Left renal pelvis (tissue), 4 donors: ENCODE results near the gene INA. TPM values are rescaled to one million over a fixed set of nuclear protein-coding genes. Genes with fewer than 3 reads are reported as not detected.

Source experiments
- polyA plus RNA-seq, 4 donors: library from polyadenylated mRNA; unstranded; fragments of 120-200 nt; gene quantifications; one replicate each; pipeline ENCODE4 v1.2.1, GENCODE V29; 2013; ENCODE audit not compliant: insufficient read length in 4 of 4

The INA gene
- polyA plus RNA-seq, 4 donors = 0.70 to 1.5 (median 1.3) TPM

Other genes with a start within 250 kb of the INA start
- gene NT5C2, start 83.9 kb upstream of the INA start, polyA plus RNA-seq = 100 to 1,000 TPM in 3 of 4 donors, 10 to 100 TPM in 1; 92.3 to 115 (median 108) TPM
- under 1 TPM in 3 of 4 donors, not detected in 1; 0.14 to 0.20 (median 0.20) TPM for gene RPEL1, start 31.3 kb upstream of the INA start, polyA plus RNA-seq
- gene PCGF6, start 74.0 kb downstream of the INA start, polyA plus RNA-seq = 10 to 100 TPM; 13.7 to 17.1 (median 14.9) TPM
- 1 to 10 TPM; 7.4 to 8.8 (median 8.1) TPM for gene TAF5, start 90.8 kb downstream of the INA start, polyA plus RNA-seq
- 100 to 1,000 TPM; 155 to 260 (median 219) TPM for gene ATP5MK, start 119.3 kb downstream of the INA start, polyA plus RNA-seq
- 10 to 100 TPM; 24.6 to 38.4 (median 35.0) TPM for gene PDCD11, start 119.5 kb downstream of the INA start, polyA plus RNA-seq
- gene CALHM2, start 175.2 kb downstream of the INA start, polyA plus RNA-seq = 10 to 100 TPM; 11.8 to 34.7 (median 12.6) TPM
- gene CALHM1, start 181.8 kb downstream of the INA start, polyA plus RNA-seq = under 1 TPM; 0.06 to 0.10 (median 0.08) TPM
- gene CALHM3, start 202.1 kb downstream of the INA start, polyA plus RNA-seq = not detected
- 1 to 10 TPM in 1 of 4 donors, under 1 TPM in 3; 0.83 to 3.3 (median 0.92) TPM for gene NEURL1, start 216.6 kb downstream of the INA start, polyA plus RNA-seq